AG10803 (cell line): ENCODE data around the gene ABCD1.
"Not testable (repeated sequence)": the region's sequence is repeated elsewhere in the genome, so short reads cannot be mapped to it uniquely, and the experiment has no call there.

Source experiments
- DNase-seq: peaks from one replicate; pipeline ENCODE4 v3.0.0; 2010; ENCODE audit warnings: low read depth
- H3K4me3 ChIP-seq: 2 replicates; pipeline ENCODE4 v1.5.1; 2011; ENCODE audit warnings: mild to moderate bottlenecking, low read length, control low read depth
- TF ChIP-seq, protein P1 (sequence below): conservative IDR thresholded peaks from 2 replicates; pipeline ENCODE4 v1.5.1; 2011; ENCODE audit warnings: mild to moderate bottlenecking, low read length, control low read depth, inconsistent platforms

Gene ABCD1

DNA sequence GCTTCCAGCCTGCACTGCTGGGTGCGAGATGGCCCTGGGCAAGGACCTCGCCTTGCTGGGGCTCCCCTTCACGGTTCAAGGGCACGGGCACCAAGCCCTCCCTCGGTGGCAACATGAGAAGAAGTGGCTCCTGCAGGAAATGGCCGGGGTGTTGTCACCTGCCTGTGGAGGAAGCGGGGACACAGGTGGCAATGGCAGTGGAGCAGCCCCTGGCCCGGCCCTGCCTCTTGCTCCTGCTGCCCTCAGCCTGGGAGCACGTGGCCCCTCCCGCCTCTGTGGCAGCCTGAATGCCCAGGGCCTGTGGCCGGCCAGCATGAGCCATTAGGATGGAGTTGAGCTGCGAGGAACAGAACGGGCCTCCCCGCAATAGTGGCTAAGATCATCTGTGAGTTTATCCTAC, 16.8 kb downstream of the ABCD1 start:
- no peak for DNase-seq
- H3K4me3 ChIP-seq: no peak overlapping the region
- TF ChIP-seq, protein P1, sequence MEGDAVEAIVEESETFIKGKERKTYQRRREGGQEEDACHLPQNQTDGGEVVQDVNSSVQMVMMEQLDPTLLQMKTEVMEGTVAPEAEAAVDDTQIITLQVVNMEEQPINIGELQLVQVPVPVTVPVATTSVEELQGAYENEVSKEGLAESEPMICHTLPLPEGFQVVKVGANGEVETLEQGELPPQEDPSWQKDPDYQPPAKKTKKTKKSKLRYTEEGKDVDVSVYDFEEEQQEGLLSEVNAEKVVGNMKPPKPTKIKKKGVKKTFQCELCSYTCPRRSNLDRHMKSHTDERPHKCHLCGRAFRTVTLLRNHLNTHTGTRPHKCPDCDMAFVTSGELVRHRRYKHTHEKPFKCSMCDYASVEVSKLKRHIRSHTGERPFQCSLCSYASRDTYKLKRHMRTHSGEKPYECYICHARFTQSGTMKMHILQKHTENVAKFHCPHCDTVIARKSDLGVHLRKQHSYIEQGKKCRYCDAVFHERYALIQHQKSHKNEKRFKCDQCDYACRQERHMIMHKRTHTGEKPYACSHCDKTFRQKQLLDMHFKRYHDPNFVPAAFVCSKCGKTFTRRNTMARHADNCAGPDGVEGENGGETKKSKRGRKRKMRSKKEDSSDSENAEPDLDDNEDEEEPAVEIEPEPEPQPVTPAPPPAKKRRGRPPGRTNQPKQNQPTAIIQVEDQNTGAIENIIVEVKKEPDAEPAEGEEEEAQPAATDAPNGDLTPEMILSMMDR: no peak

DNA sequence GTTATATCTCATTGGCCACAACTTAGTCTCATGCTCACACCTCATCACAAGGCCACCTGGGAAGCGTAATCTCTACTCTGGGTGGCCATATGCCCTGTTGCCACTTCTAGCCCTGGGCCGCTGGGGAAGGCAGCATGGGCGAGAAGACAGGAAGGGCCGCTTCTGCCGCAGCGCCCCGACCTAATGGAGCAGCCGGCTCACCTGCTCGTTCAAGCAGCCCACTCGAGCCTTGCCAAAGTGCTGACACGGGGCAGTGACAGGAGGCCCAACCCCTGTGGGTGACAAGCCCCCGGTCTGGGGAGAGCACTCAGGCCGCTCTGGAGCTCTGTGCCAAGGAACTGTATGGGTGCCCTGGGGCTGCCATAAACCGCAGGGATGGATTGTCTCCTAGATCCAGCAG, 17.5 kb downstream of the ABCD1 start:
- not testable (repeated sequence) for DNase-seq, H3K4me3 ChIP-seq

DNA sequence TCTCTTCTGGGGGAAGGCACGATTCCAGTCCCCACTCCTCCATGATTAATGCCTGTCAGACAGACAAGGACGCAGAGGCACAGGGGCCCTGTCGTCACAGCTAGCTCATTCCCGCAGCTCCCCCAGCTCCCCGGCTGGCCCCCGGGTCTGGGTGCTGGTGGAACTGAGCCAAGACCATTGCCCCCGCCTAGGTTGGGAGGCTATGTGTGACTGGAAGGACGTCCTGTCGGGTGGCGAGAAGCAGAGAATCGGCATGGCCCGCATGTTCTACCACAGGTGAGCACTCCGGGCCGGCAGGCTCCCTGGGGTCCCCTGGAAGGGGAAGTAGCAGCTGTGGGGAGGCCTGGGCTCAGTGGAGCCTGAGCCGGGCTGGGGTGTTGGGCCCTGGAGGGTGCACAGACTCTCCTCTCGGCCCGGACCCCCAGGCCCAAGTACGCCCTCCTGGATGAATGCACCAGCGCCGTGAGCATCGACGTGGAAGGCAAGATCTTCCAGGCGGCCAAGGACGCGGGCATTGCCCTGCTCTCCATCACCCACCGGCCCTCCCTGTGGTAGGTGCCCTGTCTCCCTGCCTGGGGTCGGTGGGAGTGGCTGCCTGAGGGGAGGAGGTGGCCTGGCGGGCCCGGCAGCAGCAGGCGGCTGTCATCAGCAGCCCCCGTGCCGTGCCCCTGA, 18.3 kb downstream of the ABCD1 start:
- H3K4me3 ChIP-seq, DNase-seq: not testable (repeated sequence)

DNA sequence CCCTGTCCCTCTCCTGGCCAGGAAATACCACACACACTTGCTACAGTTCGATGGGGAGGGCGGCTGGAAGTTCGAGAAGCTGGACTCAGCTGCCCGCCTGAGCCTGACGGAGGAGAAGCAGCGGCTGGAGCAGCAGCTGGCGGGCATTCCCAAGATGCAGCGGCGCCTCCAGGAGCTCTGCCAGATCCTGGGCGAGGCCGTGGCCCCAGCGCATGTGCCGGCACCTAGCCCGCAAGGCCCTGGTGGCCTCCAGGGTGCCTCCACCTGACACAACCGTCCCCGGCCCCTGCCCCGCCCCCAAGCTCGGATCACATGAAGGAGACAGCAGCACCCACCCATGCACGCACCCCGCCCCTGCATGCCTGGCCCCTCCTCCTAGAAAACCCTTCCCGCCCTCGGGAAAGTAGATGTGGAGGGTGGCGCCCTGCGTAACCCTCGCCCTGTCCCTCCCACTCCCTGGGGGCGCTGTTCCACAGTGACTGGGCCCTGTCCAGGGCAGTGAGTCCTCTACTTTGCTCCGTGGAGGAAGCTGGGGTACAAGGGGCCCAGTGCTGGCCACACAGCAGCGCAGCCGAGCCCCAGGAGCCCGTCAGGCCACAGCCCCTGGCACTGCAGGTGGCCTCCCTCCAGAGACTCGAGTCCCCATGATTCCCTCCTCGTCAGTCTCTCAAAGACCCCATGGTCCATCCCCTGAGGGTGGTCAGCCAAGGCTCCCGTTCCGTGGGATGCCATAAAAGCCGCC, 19.0 kb downstream of the ABCD1 start:
- DNase-seq: peak; percentile 25
- H3K4me3 ChIP-seq: not testable (repeated sequence)

DNA sequence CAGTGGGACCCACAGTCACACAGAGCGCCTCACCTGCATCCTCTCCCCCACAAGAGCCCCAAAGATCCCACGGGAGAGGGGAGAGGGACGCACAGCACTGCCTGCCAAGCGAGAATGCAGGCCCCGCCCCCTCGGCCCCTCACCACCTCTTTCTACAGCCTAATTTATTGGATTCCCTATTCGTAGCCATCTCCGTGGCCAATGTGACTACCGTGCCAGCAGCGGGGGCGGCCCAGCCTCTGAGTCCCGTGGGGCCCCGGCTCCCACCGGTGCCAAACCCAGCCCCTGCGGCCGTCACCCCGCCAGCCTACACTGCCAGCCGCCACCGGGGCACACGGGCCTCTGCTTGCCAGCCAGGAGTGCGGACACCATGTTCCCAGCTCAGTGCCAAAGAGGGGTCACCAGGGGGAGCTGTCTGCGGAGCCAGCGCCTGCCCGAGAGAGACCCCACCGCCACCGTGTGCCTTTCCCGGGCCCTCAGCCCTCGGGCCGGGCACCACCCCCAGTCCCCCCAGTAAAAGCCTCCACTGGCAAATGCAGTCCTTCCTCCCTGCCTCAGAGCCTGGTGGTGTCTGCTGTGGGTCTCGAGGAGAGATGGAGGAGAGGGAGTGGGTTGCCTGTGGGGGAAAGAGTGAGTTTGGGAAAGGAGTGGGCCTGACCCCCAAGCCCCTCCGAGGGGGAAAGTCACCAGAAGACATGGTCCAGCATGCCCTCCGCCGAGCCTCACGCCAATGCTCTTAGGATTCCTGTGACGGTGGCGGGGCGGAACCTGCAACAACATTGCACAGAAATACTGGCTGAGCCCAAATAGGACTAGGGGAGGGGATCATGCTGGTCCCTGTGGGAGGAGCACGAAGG, 19.8 kb downstream of the ABCD1 start:
- TF ChIP-seq, protein P1: no peak
- no peak for DNase-seq
- no peak overlapping the region for H3K4me3 ChIP-seq

DNA sequence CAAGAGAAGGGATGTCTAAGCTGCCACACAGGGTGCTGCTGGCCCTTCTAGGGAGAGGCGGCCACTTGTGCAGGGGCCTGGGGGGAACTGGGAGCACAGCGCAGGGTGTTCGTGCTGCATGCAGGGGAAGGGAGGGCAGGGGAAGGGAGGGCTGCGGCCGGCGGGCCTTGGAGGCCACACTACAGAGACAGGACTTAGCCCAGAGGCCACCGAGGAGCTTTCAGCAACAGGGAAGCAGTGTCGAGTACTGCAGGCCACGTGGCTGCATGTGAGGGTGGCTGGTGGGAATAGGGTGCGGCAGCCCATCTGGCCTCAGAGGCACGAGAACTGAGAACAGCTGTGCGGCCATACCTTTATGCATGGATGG, 20.4 kb downstream of the ABCD1 start:
- not testable (repeated sequence) for H3K4me3 ChIP-seq, DNase-seq

DNA sequence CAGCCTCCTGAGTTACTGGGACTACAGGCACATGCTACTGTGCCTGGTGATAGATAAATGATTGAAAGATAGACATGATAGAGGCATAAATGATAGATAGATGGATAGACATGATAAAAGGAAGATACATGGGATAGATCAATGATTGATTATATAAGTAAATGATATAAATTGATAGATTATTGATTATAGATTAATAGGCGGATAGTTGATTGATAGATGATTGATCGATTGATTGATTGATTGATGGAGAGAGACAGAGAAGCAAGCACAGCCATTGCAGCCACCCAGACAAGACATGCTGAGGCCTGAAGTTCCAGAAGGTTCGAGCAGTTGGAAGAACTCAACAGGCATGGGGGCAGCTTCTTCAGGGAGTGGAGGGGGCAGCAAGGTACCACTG, 21.7 kb downstream of the ABCD1 start:
- H3K4me3 ChIP-seq: no peak overlapping the region
- DNase-seq: no peak
- TF ChIP-seq, protein P1: no peak

DNA sequence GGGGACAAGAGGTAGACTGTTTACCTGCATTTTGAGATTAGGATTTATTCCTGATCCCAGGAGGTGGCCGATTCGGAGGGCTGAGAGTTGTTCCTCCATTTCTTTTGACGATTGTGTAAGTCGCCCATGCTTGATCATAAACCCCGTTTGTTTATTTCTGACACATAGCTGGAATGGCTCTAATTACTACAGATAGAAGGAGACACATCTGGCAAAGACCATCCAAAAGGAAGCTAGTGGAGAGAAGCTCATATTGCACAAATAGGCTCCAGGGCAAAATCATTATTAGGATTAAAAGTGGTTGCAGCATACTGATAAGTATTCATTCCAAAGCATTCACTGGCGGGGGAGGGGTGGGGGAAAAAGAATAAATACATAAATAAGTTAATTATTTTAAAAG, 22.3 kb downstream of the ABCD1 start:
- not testable (repeated sequence) for DNase-seq, H3K4me3 ChIP-seq

DNA sequence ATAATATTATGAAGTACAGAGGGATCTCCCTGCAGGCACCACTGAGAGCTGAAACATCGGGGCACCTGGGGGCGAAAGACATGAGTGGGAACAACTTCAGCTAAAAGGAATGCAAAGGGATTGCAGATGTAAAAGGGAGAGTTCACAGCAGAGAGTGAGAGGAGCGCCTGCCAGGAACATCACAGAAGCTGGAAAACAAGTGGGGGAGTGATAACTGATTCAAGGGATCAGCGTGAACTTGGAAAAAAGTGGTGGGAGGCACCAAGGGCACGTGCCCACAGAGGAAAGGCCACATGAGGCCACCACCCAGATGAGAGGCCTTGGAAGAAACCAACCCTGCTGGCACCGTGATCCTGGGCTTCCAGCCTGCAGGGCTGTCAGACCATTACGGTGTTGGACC, 24.4 kb downstream of the ABCD1 start:
- not testable (repeated sequence) for H3K4me3 ChIP-seq, DNase-seq

DNA sequence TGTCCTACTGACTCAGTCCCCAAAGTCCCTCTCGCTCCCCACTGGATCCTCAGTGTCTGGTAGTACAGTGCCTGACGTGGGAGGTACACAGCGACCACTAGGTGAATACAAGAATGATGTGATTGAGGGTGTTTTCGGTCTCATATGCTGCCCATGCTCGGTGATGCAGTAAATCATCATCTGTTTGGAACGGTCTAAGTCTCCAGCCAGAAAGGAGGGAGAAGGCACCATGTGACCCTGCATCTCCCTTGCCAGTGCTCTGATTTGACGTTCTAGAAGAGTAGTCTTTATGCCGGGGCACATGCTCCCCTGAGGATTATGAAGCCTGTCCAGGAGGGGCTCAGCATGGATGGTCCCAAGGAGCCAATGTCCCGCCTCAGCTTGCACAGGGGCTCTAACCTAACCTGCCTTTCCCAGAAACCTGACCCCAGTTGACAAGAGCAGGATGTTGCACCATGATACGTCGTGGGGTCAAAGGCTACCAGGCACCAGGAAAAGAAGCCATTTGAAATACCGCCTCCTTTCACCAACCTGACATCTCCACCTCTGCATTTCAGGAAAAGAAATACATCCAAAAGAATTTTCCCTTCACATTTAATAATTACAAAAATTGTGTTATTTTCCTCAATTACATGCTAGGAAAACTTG, 25.6 kb downstream of the ABCD1 start:
- no peak overlapping the region for H3K4me3 ChIP-seq
- TF ChIP-seq, protein P1: no peak
- no peak for DNase-seq
